Hepatocyte (in vitro differentiated cells): Measurements from ENCODE around the gene GNG12.

ENCODE experiments used
- EZH2 ChIP-seq: fragments of 200-600 bp; sonication (generic); IDR thresholded peaks from 2 replicates; pipeline ENCODE4 v1.6.1; 2016; ENCODE audit warnings: antibody characterized with exemption, mild to moderate bottlenecking, borderline replicate concordance
- EZH2phosphoT487 ChIP-seq: fragments of 200-600 bp; sonication (generic); IDR thresholded peaks from one replicate; pipeline ENCODE4 v1.6.1; 2018; ENCODE audit warnings: antibody characterized with exemption, mild to moderate bottlenecking, low read depth, moderate library complexity; ENCODE audit not compliant: unreplicated experiment, severe bottlenecking
- TF ChIP-seq, protein P1 (sequence below): fragments of 200-600 bp; sonication (generic); IDR thresholded peaks from 2 replicates; pipeline ENCODE4 v1.5.1; 2016; ENCODE audit warnings: antibody characterized with exemption, mild to moderate bottlenecking; ENCODE audit not compliant: poor library complexity

GRCh38 chr1:67856921-67857320 is 23.7 kb upstream of the GNG12 start:
- TF ChIP-seq, protein P1, sequence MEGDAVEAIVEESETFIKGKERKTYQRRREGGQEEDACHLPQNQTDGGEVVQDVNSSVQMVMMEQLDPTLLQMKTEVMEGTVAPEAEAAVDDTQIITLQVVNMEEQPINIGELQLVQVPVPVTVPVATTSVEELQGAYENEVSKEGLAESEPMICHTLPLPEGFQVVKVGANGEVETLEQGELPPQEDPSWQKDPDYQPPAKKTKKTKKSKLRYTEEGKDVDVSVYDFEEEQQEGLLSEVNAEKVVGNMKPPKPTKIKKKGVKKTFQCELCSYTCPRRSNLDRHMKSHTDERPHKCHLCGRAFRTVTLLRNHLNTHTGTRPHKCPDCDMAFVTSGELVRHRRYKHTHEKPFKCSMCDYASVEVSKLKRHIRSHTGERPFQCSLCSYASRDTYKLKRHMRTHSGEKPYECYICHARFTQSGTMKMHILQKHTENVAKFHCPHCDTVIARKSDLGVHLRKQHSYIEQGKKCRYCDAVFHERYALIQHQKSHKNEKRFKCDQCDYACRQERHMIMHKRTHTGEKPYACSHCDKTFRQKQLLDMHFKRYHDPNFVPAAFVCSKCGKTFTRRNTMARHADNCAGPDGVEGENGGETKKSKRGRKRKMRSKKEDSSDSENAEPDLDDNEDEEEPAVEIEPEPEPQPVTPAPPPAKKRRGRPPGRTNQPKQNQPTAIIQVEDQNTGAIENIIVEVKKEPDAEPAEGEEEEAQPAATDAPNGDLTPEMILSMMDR: no peak
- TF ChIP-seq EZH2 (no peak), EZH2phosphoT487 (no peak)
